HG03064 (cell line): ENCODE results near the gene PAGR1.
"Not testable (repeated sequence)": the region's sequence is repeated elsewhere in the genome, so short reads cannot be mapped to it uniquely, and the experiment has no call there.

ENCODE experiments used
- ATAC-seq: cut with Tn5 transposase; IDR thresholded peaks from one replicate; pipeline ENCODE4 v1.9.1; 2021; ENCODE audit warnings: low read depth; ENCODE audit not compliant: unreplicated experiment

Gene PAGR1

GRCh38 chr16:29815793-29816693, at the start of gene PAGR1:
Gene PAGR1, plus strand, starts transcription at chr16:29816152. Its CDS starts 374 bp downstream, at chr16:29816526.
- peak; percentile 46 for ATAC-seq

- no peak for ATAC-seq
These were observed 49.4 kb upstream of the PAGR1 start for GRCh38 chr16:29766571-29766970.

- no peak for ATAC-seq
These were observed 48.9 kb upstream of the PAGR1 start for GRCh38 chr16:29767062-29767461.

GRCh38 chr16:29769507-29769906, 46.4 kb upstream of the PAGR1 start:
- ATAC-seq = no peak

GRCh38 chr16:29770250-29770929, 45.6 kb upstream of the PAGR1 start:
- ATAC-seq = no peak

- ATAC-seq = not testable (repeated sequence)
These were observed 43.6 kb upstream of the PAGR1 start for GRCh38 chr16:29772330-29772729.

GRCh38 chr16:29774730-29775129, 41.2 kb upstream of the PAGR1 start:
- no peak for ATAC-seq

GRCh38 chr16:29775742-29776408, 40.1 kb upstream of the PAGR1 start:
- ATAC-seq = no peak

GRCh38 chr16:29777576-29778350, 38.2 kb upstream of the PAGR1 start, which contains the start of gene ZG16:
Gene ZG16, plus strand, starts transcription at chr16:29778256. Its CDS starts 1,011 bp downstream, at chr16:29779267.
- no peak for ATAC-seq

GRCh38 chr16:29779474-29779873, 36.5 kb upstream of the PAGR1 start:
- no peak for ATAC-seq

- ATAC-seq = not testable (repeated sequence)
These were observed 32.6 kb upstream of the PAGR1 start for GRCh38 chr16:29783094-29783953.

GRCh38 chr16:29784157-29784556, 31.8 kb upstream of the PAGR1 start:
- no peak for ATAC-seq

- ATAC-seq = no peak
These were observed 31.0 kb upstream of the PAGR1 start for GRCh38 chr16:29784901-29785500.

- not testable (repeated sequence) for ATAC-seq
These were observed 28.8 kb upstream of the PAGR1 start for GRCh38 chr16:29787155-29787554.

- no peak for ATAC-seq
These were observed 26.2 kb upstream of the PAGR1 start for GRCh38 chr16:29789775-29790182.

- ATAC-seq = peak; percentile 81
These were observed 25.6 kb upstream of the PAGR1 start, which contains the start of gene KIF22 for GRCh38 chr16:29790183-29790948. Gene KIF22, plus strand, starts transcription at chr16:29790751. Its CDS starts 9 bp downstream, at chr16:29790760.

GRCh38 chr16:29790949-29791844, 24.8 kb upstream of the PAGR1 start:
- ATAC-seq = no peak
